Ascending aorta (tissue), 2 donors: ENCODE measurements around the gene CD19. TPM values are rescaled to one million over a fixed set of nuclear protein-coding genes. Genes with fewer than 3 reads are reported as not detected.

Experiments
- DNase-seq, 2 donors: peaks; one replicate each; pipeline ENCODE4 v3.0.0-alpha.2; 2019; ENCODE audit warnings: low spot score in 2 of 2
- H3K27ac ChIP-seq, 2 donors: fragments of 200-600 bp; sonication (generic); one replicate each; pipeline ENCODE4 v1.5.1; 2016 to 2017; ENCODE audit warnings: mild to moderate bottlenecking in 1 of 2
- H3K27me3 ChIP-seq: fragments of 200-600 bp; sonication (generic); one replicate; pipeline ENCODE4 v1.5.1; 2017
- H3K36me3 ChIP-seq, 2 donors: fragments of 200-600 bp; sonication (generic); one replicate each; pipeline ENCODE4 v1.5.1; 2016
- H3K4me1 ChIP-seq, 2 donors: fragments of 200-600 bp; sonication (generic); one replicate each; pipeline ENCODE4 v1.5.1; 2016 to 2017; ENCODE audit warnings: mild to moderate bottlenecking in 1 of 2
- H3K4me3 ChIP-seq, 2 donors: fragments of 200-600 bp; sonication (generic); one replicate each; pipeline ENCODE4 v1.5.1; 2016 to 2017; ENCODE audit warnings: mild to moderate bottlenecking in 1 of 2
- H3K9me3 ChIP-seq, 2 donors: fragments of 200-600 bp; sonication (generic); one replicate each; pipeline ENCODE4 v1.5.1; 2016
- CTCF ChIP-seq, 3 experiments: fragments of 200-600 bp in 2 of 3; fragments of 450-650 bp in 1 of 3; sonication (generic) in 2 of 3; IDR thresholded peaks; one replicate each; pipeline ENCODE4 v1.5.1; 2016 to 2019; ENCODE audit warnings: antibody characterized with exemption in 3 of 3, mild to moderate bottlenecking in 1 of 3, moderate library complexity in 1 of 3
- intact Hi-C: fragments of 100-400 bp; cut with DNase I; formaldehyde crosslinking; loops from one replicate; pipeline ENCODE4 v1.15.1; 2023
- total RNA-seq: library from RNA; depleted of rRNA; stranded (reverse); fragments of >200 nt; gene quantifications from one replicate; pipeline ENCODE4 v1.1.0, GENCODE V29; 2016

The CD19 gene
- total RNA-seq, 1 donor from 2014 or later: not detected

- Histone ChIP-seq H3K4me3 (no peak overlapping the region), H3K27ac (no peak overlapping the region), H3K27me3 (no peaks in the 10 kb centered on the region), H3K36me3 (no peaks in the 10 kb centered on the region), H3K4me1 (no peaks in the 10 kb centered on the region), H3K9me3 (no peaks in the 10 kb centered on the region)
- no peak for TF ChIP-seq CTCF (IDR thresholded peaks at IDR 0.05)
- DNase-seq: no peak
- intact Hi-C loops: no loop called here
These were observed 32.8 kb upstream of the CD19 start for GRCh38 chr16:28898942-28899341.

- intact Hi-C loops: no loop called here
- H3K27me3 ChIP-seq: no peaks in the 10 kb centered on the region
- H3K27ac ChIP-seq: no peak overlapping the region
- no peaks in the 10 kb centered on the region for H3K9me3 ChIP-seq
- no peaks in the 10 kb centered on the region for H3K4me1 ChIP-seq
- TF ChIP-seq CTCF (IDR thresholded peaks at IDR 0.05): no peak
- H3K4me3 ChIP-seq: no peak overlapping the region
- no peak for DNase-seq
- peaks cover 4 to 6% of the 10 kb centered on the region in 2 donors for H3K36me3 ChIP-seq
These were observed 31.7 kb upstream of the CD19 start for GRCh38 chr16:28899882-28900590.

GRCh38 chr16:28900601-28901000 is 31.2 kb upstream of the CD19 start:
- no peak for DNase-seq
- no peaks in the 10 kb centered on the region for H3K27me3 ChIP-seq
- intact Hi-C loops: no loop called here

GRCh38 chr16:28901862-28902261 is 29.9 kb upstream of the CD19 start:
- H3K27ac ChIP-seq: no peak overlapping the region
- no peaks in the 10 kb centered on the region for H3K27me3 ChIP-seq
- no peaks in the 10 kb centered on the region for H3K4me1 ChIP-seq
- intact Hi-C loops: no loop called here
- DNase-seq: no peak
- H3K36me3 ChIP-seq: peaks cover 10% of the 10 kb centered on the region in 2 donors
- no peak overlapping the region for H3K4me3 ChIP-seq
- TF ChIP-seq CTCF (IDR thresholded peaks at IDR 0.05): no peak
- H3K9me3 ChIP-seq: no peaks in the 10 kb centered on the region

More at GRCh38 chr16:28900601-28901000, 31.2 kb upstream of the CD19 start:
- H3K9me3 ChIP-seq: no peaks in the 10 kb centered on the region
- H3K36me3 ChIP-seq: peaks cover 7 to 10% of the 10 kb centered on the region in 2 donors
- no peaks in the 10 kb centered on the region for H3K4me1 ChIP-seq
- H3K27ac ChIP-seq: no peak overlapping the region
- TF ChIP-seq CTCF (IDR thresholded peaks at IDR 0.05): no peak
- H3K4me3 ChIP-seq: no peak overlapping the region

GRCh38 chr16:28902909-28903308 is 28.9 kb upstream of the CD19 start:
- no peak overlapping the region for H3K4me3 ChIP-seq
- H3K27ac ChIP-seq: no peak overlapping the region
- DNase-seq: no peak

More at GRCh38 chr16:28902909-28903308, 28.9 kb upstream of the CD19 start:
- no peaks in the 10 kb centered on the region for H3K9me3 ChIP-seq
- no peaks in the 10 kb centered on the region for H3K4me1 ChIP-seq
- peaks cover 15 to 16% of the 10 kb centered on the region in 2 donors for H3K36me3 ChIP-seq
- intact Hi-C loops: no loop called here
- H3K27me3 ChIP-seq: no peaks in the 10 kb centered on the region
- no peak for TF ChIP-seq CTCF (IDR thresholded peaks at IDR 0.05)
